ENCODE measurements around the gene CBX4.

- TF ChIP-seq YY1 (IDR thresholded peaks at IDR 0.05; ENCODE audit: insufficient read depth, insufficient read length) (no peak), ZNF274 (IDR thresholded peaks at IDR 0.05; ENCODE audit: low read depth, low read length) (no peak), SUZ12 (IDR thresholded peaks at IDR 0.05; ENCODE audit: extremely low read depth, insufficient read depth, insufficient read length) (peak; percentile 19)
These were observed 47.5 kb downstream of the CBX4 start for GRCh38 chr17:79791735-79792161.
